ENCODE data around the gene MICA. TPM values are rescaled to one million over a fixed set of nuclear protein-coding genes. Genes with fewer than 3 reads are reported as not detected.
A peak's percentile ranks its signal among the peaks of the same experiment; 100 is the strongest.

The MICA gene
- total and polyA plus RNA-seq, 9 of the 15 experiments (the other 6 are each of a cell fraction or from before 2014, with no cell fraction given): 11.8 to 24.6 (median 16.7) TPM

DNA sequence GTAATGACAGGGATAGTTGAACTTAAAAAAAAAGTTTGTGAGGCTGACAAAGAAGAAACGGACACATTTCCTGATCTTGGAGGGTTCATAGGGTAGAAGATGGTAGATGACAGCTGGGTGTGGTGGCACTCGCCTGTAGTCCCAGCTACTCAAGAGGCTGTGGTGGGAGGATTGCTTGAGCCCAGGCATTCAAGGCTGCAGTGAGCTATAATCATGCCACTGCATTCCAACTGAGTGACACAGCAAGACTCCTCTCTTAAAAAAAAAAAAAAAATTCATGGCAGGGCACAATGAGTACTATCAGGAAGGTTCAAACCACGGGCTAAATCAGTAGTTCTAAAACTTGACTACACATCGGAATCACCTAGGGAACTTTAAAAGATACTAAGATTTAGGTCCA lies 2.0 kb upstream of the MICA start (continued):
- TF ChIP-seq, protein P1, sequence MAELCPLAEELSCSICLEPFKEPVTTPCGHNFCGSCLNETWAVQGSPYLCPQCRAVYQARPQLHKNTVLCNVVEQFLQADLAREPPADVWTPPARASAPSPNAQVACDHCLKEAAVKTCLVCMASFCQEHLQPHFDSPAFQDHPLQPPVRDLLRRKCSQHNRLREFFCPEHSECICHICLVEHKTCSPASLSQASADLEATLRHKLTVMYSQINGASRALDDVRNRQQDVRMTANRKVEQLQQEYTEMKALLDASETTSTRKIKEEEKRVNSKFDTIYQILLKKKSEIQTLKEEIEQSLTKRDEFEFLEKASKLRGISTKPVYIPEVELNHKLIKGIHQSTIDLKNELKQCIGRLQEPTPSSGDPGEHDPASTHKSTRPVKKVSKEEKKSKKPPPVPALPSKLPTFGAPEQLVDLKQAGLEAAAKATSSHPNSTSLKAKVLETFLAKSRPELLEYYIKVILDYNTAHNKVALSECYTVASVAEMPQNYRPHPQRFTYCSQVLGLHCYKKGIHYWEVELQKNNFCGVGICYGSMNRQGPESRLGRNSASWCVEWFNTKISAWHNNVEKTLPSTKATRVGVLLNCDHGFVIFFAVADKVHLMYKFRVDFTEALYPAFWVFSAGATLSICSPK (IDR thresholded peaks at IDR 0.05; ENCODE audit: borderline replicate concordance): no peak
- TF ChIP-seq JUND (IDR thresholded peaks at IDR 0.05; ENCODE audit: borderline replicate concordance, low read depth, low read length): peak; percentile 65; the same call in 1 of the 2 replicates
- 0 out of 3 replicates have a peak, but pooled peaks have one; percentile 25 for TF ChIP-seq JUND (tag; IDR thresholded peaks at IDR 0.05; ENCODE audit: borderline replicate concordance, low read depth, low read length)
- TF ChIP-seq ZNF239 (CRISPR knock-in tag; IDR thresholded peaks at IDR 0.05): no peak
- TF ChIP-seq ZNF232 (CRISPR knock-in tag; IDR thresholded peaks at IDR 0.05): no peak
- TF ChIP-seq C11orf30 (IDR thresholded peaks at IDR 0.05; ENCODE audit: low read depth): peak; percentile 76
- TF ChIP-seq E2F3 (CRISPR knock-in tag; IDR thresholded peaks at IDR 0.05): no peak
- TF ChIP-seq SUPT5H (IDR thresholded peaks at IDR 0.05): no peak
- TF ChIP-seq TEAD4 (IDR thresholded peaks at IDR 0.05; ENCODE audit: low read length): peak; percentile 39; the same call in 1 of the 2 replicates
- TF ChIP-seq TEAD4 (CRISPR knock-in tag; IDR thresholded peaks at IDR 0.05; ENCODE audit: borderline replicate concordance): no peak
- TF ChIP-seq KAT7 (CRISPR knock-in tag; IDR thresholded peaks at IDR 0.05; ENCODE audit: borderline replicate concordance): no peak
- TF ChIP-seq CXXC5 (CRISPR knock-in tag; IDR thresholded peaks at IDR 0.05): peak; percentile 10; the same call in 1 of the 2 replicates
- TF ChIP-seq ZNF263 (CRISPR knock-in tag; IDR thresholded peaks at IDR 0.05; ENCODE audit: borderline replicate concordance): no peak
- TF ChIP-seq, protein P2, sequence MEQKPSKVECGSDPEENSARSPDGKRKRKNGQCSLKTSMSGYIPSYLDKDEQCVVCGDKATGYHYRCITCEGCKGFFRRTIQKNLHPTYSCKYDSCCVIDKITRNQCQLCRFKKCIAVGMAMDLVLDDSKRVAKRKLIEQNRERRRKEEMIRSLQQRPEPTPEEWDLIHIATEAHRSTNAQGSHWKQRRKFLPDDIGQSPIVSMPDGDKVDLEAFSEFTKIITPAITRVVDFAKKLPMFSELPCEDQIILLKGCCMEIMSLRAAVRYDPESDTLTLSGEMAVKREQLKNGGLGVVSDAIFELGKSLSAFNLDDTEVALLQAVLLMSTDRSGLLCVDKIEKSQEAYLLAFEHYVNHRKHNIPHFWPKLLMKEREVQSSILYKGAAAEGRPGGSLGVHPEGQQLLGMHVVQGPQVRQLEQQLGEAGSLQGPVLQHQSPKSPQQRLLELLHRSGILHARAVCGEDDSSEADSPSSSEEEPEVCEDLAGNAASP (IDR thresholded peaks at IDR 0.05): no peak
- TF ChIP-seq CTBP1 (IDR thresholded peaks at IDR 0.05; ENCODE audit: borderline replicate concordance): no peak
- TF ChIP-seq, protein P3, sequence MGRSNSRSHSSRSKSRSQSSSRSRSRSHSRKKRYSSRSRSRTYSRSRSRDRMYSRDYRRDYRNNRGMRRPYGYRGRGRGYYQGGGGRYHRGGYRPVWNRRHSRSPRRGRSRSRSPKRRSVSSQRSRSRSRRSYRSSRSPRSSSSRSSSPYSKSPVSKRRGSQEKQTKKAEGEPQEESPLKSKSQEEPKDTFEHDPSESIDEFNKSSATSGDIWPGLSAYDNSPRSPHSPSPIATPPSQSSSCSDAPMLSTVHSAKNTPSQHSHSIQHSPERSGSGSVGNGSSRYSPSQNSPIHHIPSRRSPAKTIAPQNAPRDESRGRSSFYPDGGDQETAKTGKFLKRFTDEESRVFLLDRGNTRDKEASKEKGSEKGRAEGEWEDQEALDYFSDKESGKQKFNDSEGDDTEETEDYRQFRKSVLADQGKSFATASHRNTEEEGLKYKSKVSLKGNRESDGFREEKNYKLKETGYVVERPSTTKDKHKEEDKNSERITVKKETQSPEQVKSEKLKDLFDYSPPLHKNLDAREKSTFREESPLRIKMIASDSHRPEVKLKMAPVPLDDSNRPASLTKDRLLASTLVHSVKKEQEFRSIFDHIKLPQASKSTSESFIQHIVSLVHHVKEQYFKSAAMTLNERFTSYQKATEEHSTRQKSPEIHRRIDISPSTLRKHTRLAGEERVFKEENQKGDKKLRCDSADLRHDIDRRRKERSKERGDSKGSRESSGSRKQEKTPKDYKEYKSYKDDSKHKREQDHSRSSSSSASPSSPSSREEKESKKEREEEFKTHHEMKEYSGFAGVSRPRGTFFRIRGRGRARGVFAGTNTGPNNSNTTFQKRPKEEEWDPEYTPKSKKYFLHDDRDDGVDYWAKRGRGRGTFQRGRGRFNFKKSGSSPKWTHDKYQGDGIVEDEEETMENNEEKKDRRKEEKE (IDR thresholded peaks at IDR 0.05; ENCODE audit: borderline replicate concordance in 1 of 2, control insufficient read depth in 1 of 2, low read depth in 2 of 2, low read length in 1 of 2): no peak
- TF ChIP-seq TAF1 (IDR thresholded peaks at IDR 0.05; ENCODE audit: control insufficient read depth, extremely low read depth, insufficient read depth, low read length, severe bottlenecking): no peak
- no peak for TF ChIP-seq OTX1 (CRISPR knock-in tag; IDR thresholded peaks at IDR 0.05)
- TF ChIP-seq HDAC1 (IDR thresholded peaks at IDR 0.05): peak in 1 of 2 experiments; percentile 26; a peak in 1 of 4 replicates
- no peak for TF ChIP-seq XRCC4 (IDR thresholded peaks at IDR 0.05; ENCODE audit: extremely low read depth, insufficient read depth, insufficient read length)
- TF ChIP-seq MCM2 (IDR thresholded peaks at IDR 0.05; ENCODE audit: low read depth): no peak
- TF ChIP-seq, protein P4, sequence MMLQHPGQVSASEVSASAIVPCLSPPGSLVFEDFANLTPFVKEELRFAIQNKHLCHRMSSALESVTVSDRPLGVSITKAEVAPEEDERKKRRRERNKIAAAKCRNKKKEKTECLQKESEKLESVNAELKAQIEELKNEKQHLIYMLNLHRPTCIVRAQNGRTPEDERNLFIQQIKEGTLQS (IDR thresholded peaks at IDR 0.05): peak; percentile 69; the same call in 1 of the 2 replicates
- TF ChIP-seq, protein P4 (CRISPR knock-in tag; conservative IDR thresholded peaks at IDR 0.05): no peak
- no peak for TF ChIP-seq ZNF668 (CRISPR knock-in tag; IDR thresholded peaks at IDR 0.05)
